ENCODE results near the gene PLXNA3.

- TF ChIP-seq ZSCAN29 (IDR thresholded peaks at IDR 0.05) (no peak), E2F8 (IDR thresholded peaks at IDR 0.05; ENCODE audit: low read depth, partially characterized antibody) (no peak)
These were observed 18.2 kb upstream of the PLXNA3 start for GRCh38 chrX:154439841-154440240.
